Measurements from ENCODE around the gene USP40.

USP40 gene

GRCh38 chr2:233492751-233493150 is 73.8 kb downstream of the USP40 start:
- no peak for DNase-seq

- DNase-seq, result no peak
These were observed 74.5 kb downstream of the USP40 start for GRCh38 chr2:233492078-233492477.

GRCh38 chr2:233491326-233491725 is 75.3 kb downstream of the USP40 start:
- no peak for DNase-seq

GRCh38 chr2:233490831-233491230 is 75.8 kb downstream of the USP40 start:
- DNase-seq, result no peak

GRCh38 chr2:233489666-233490065 is 76.9 kb downstream of the USP40 start:
- peak; percentile 51 for DNase-seq

GRCh38 chr2:233489143-233489542 is 77.4 kb downstream of the USP40 start:
- no peak for DNase-seq

- no peak for DNase-seq
These were observed 78.7 kb downstream of the USP40 start for GRCh38 chr2:233487748-233488345.

GRCh38 chr2:233486778-233487552 is 79.6 kb downstream of the USP40 start:
- DNase-seq, result no peak

- no peak for DNase-seq
These were observed 80.2 kb downstream of the USP40 start for GRCh38 chr2:233486357-233486756.

- DNase-seq, result no peak
These were observed 80.9 kb downstream of the USP40 start for GRCh38 chr2:233485726-233486125.

GRCh38 chr2:233482616-233483015 is 84.0 kb downstream of the USP40 start:
- DNase-seq, result no peak

- DNase-seq, result no peak
These were observed 85.0 kb downstream of the USP40 start for GRCh38 chr2:233481368-233482142.

GRCh38 chr2:233480490-233481202 is 85.9 kb downstream of the USP40 start:
- DNase-seq, result no peak

- DNase-seq, result no peak
These were observed 86.7 kb downstream of the USP40 start for GRCh38 chr2:233479616-233480489.

- no peak for DNase-seq
These were observed 88.8 kb downstream of the USP40 start for GRCh38 chr2:233477548-233478433.

- DNase-seq, result no peak
These were observed 89.7 kb downstream of the USP40 start for GRCh38 chr2:233476651-233477547.

- no peak for DNase-seq
These were observed 90.5 kb downstream of the USP40 start for GRCh38 chr2:233476063-233476410.

GRCh38 chr2:233474308-233475160 is 92.0 kb downstream of the USP40 start:
- no peak for DNase-seq

- no peak for DNase-seq
These were observed 92.7 kb downstream of the USP40 start for GRCh38 chr2:233473878-233474277.
